Measurements from ENCODE around the gene ZNF681.

The ZNF681 gene

DNA sequence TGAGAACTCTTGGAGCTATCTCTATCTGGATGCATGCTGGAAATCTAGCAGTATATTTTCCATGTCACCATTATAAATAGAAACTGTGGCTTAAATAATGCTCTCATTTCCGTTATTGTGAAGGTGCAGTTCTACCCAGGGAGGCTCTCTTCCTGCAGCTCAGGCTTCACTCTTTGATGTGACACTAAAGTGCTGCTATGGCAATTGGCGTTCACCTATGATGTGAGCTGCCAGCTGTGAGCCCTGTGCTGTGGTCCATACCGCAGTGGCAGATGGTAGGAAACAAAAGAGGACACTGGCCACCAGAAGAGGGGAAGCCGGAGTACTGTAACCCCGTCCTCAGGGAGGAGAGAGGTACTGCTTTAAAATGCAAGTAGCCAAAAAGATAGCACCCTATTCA, 40.6 kb upstream of the ZNF681 start:
- DNase-seq (ENCODE audit: low read depth), result no peak
- no peak overlapping the region for H3K4me3 ChIP-seq (ENCODE audit: control insufficient read depth, low read depth, low read length)
- TF ChIP-seq, protein P1, sequence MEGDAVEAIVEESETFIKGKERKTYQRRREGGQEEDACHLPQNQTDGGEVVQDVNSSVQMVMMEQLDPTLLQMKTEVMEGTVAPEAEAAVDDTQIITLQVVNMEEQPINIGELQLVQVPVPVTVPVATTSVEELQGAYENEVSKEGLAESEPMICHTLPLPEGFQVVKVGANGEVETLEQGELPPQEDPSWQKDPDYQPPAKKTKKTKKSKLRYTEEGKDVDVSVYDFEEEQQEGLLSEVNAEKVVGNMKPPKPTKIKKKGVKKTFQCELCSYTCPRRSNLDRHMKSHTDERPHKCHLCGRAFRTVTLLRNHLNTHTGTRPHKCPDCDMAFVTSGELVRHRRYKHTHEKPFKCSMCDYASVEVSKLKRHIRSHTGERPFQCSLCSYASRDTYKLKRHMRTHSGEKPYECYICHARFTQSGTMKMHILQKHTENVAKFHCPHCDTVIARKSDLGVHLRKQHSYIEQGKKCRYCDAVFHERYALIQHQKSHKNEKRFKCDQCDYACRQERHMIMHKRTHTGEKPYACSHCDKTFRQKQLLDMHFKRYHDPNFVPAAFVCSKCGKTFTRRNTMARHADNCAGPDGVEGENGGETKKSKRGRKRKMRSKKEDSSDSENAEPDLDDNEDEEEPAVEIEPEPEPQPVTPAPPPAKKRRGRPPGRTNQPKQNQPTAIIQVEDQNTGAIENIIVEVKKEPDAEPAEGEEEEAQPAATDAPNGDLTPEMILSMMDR (conservative IDR thresholded peaks at IDR 0.05; ENCODE audit: control insufficient read depth, insufficient read depth, low read depth, low read length), result no peak

DNA sequence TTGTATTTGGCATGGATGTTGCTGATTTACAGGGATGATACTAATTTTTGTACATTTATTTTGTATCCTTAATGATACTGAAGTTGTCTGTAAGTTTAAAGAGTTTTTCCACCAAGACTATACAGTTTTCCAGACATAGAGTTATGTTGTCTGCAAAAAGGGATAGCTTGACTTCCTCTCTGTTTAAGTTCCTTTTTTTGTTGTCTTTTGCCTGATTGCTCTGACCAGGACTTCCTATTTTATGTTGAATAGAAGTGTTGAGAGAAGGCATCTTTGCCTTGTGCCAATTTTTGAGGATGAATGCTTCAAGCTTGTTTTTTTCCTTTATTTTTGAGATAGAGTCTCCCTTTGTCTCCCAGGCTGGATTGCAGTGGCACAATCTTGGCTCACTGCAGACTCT, 36.8 kb upstream of the ZNF681 start:
- TF ChIP-seq, protein P1 (conservative IDR thresholded peaks at IDR 0.05; ENCODE audit: control insufficient read depth, insufficient read depth, low read depth, low read length), result no peak
- no peak overlapping the region for H3K4me3 ChIP-seq (ENCODE audit: control insufficient read depth, low read depth, low read length)
- DNase-seq (ENCODE audit: low read depth), result no peak

DNA sequence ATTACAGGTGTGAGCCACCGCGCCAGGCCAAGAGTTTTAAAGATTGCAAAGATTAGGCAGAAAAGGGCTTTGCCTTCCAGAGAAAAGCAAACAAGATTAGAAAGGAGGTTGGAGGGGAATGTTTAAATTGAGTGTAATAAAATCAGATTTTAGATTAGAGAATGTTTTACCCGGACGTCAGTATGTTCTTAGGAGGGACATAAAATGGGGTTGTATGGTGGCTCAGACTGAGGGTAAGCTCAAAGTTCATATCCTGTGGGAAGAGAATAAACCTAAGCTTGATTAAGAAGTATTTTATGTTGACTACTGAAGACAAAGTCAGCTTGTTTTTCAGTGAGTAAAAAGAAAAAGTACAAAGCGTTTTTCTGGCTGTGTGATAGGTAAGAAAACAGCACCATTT, 34.1 kb upstream of the ZNF681 start:
- TF ChIP-seq, protein P1 (conservative IDR thresholded peaks at IDR 0.05; ENCODE audit: control insufficient read depth, insufficient read depth, low read depth, low read length), result no peak
- DNase-seq (ENCODE audit: low read depth), result no peak
- H3K4me3 ChIP-seq (ENCODE audit: control insufficient read depth, low read depth, low read length), result no peak overlapping the region

DNA sequence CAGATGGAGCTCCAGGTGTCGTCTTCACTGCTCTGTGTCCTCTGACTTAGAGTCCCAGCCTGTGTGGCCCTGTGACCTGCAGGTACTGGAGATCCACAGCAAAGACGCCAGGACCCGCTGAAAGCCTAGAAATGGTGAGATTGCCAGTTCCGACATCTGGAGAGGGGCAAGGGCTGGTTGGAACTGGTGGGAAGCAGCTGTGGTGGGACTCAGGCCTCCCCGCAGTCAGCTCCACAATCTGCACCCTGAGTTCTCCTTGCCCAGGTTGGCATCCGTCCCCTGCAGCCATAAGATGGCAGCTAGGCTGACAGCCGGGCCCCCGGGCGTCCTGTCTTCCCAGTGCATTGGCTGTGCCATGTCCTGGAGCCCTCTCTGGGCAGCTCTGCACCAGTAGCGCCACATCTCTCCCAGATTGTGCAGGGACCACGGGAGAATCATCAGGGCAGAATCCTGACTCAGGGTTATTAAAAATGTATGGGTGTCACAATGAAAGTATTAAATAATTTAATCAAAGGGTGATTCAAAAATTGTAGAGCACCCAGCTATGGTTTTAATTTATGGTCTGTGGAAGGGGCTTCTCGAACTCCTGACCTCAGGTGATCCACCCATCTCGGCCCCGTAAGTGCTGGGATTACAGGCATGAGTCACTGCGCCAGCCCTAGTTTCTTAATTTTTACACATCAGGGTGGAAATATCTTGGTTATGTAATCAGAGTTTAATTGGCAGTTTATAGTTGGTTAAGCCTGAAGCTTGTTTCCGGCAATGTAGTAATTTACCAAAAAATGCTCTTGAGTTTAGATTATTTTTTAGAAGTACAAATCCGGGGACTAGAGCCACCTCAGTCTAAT, 32.2 kb upstream of the ZNF681 start:
- H3K4me3 ChIP-seq (ENCODE audit: control insufficient read depth, low read depth, low read length), result no peak overlapping the region
- DNase-seq (ENCODE audit: low read depth), result no peak
- TF ChIP-seq, protein P1 (conservative IDR thresholded peaks at IDR 0.05; ENCODE audit: control insufficient read depth, insufficient read depth, low read depth, low read length), result no peak

DNA sequence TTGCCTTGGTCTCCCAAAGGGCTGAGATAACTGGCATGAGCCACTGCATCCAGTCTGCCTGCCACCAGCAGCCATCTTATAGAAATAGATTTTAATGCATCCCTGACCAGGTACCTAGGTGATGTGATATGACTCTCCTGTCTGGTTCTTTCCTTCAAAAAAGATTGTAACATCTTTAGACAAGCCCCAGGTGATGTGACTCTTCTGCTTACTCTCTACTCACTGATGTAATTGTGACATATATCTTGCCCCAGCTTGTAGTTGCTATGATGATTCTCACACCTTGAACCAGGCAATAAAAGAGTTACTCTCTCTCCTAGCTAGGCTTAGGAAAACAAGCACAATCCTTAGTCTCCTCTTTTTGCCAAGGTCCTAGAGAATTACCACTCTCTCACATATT, 30.6 kb upstream of the ZNF681 start:
- no peak overlapping the region for H3K4me3 ChIP-seq (ENCODE audit: control insufficient read depth, low read depth, low read length)
- TF ChIP-seq, protein P1 (conservative IDR thresholded peaks at IDR 0.05; ENCODE audit: control insufficient read depth, insufficient read depth, low read depth, low read length), result no peak
- DNase-seq (ENCODE audit: low read depth), result no peak

DNA sequence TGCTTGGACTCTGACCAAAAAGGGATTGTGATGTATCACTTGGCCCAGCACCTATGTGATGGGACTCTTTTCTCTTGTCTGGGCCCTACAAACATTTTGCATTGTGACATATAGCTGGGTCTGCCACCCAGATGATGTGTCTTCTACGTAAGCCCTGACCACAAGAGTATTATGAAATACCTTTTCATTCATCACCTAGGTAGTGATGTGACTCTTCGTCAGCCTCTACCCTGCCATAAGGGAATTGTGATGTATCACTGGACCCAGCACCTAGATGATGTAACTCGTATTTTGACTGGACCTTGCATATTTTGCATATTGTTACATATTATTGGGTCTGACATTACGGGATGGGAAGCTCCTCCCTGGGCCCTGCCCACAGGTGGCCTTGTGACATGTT, 29.7 kb upstream of the ZNF681 start:
- TF ChIP-seq, protein P1 (conservative IDR thresholded peaks at IDR 0.05; ENCODE audit: control insufficient read depth, insufficient read depth, low read depth, low read length), result no peak
- no peak overlapping the region for H3K4me3 ChIP-seq (ENCODE audit: control insufficient read depth, low read depth, low read length)
- no peak for DNase-seq (ENCODE audit: low read depth)
